ENCODE results near the gene TCEANC.
"Not testable (repeated sequence)": the region's sequence is repeated elsewhere in the genome, so short reads cannot be mapped to it uniquely, and the experiment has no call there.

The TCEANC gene

DNA sequence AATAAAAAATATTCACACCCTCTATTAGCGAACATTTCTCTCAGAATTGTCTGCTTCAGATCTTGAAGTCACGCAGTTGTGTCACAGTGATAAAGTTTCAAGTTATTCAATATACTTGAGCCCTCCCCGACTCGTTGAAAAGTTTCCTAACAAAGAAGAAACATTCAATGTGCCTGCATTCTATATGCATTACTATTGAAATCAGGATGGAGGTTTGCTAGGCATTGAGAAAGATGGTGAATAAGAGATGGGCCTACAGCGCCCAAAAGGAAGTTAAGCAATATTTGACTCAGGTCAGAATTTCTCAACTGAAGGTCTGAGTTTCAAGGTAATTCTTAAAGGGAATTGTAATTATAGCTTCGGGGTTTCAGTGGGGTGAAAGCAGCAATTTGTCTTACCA, 6.1 kb downstream of the TCEANC start:
- peak; percentile 50 for DNase-seq

DNA sequence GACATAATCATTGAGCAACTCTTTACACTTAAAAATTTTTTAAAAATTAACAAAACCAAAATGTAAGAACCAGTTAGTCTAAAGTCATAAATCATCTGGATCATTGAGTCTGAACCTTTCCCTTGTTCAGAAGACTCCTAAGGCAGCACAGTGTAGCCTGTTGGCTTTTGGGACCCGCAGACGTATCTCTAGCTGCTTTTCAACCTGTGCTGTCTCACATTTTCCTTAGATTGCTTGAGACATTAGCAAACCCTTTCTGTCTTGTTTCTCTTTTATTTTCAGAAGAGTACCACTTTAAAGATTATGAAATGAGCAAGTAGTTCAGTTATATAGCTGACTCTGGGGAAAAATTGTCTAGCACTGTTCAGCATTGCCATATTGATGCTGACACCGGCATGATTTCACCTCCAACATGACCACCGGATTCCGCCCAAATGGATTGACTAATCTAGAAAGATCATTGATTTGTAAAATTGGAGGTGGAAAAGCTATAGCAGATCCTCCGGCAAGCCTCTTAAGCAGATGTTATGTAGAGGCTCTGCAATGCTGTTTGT, 8.9 kb downstream of the TCEANC start:
- peak; percentile 45 for DNase-seq

DNA sequence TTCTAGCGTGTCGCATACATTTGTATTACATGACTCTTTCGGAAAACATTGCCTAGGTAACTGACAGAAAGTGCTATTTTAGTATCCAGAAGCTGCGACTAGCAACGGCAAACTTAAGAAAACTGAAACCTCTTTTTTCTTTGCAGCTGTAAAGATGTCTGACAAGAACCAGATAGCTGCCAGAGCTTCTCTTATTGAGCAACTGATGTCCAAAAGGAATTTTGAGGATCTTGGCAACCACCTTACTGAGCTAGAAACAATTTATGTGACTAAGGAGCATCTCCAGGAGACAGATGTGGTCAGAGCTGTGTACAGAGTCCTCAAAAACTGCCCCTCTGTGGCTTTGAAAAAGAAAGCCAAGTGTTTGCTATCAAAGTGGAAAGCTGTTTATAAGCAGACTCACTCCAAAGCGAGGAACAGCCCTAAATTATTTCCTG, 9.4 kb downstream of the TCEANC start:
- no peak for DNase-seq

DNA sequence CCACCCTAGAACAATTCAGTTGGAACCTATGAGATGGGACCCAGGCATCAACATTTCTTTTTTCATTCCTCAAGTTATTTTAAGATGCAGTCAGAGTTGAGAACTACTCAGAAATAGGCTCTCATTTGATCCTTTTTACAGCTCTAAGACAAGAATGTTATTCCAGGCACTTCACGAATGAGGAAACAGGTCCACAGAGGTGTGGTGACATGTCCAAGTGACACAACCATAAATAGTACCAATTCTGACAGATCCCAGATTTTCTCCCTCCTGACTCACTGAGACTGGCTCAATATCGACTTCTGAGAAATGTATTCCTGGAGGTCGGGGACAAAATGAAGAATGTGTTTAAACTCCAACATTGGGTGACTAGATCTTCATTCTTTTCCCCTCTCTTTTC, 11.1 kb downstream of the TCEANC start:
- peak; percentile 12 for DNase-seq

DNA sequence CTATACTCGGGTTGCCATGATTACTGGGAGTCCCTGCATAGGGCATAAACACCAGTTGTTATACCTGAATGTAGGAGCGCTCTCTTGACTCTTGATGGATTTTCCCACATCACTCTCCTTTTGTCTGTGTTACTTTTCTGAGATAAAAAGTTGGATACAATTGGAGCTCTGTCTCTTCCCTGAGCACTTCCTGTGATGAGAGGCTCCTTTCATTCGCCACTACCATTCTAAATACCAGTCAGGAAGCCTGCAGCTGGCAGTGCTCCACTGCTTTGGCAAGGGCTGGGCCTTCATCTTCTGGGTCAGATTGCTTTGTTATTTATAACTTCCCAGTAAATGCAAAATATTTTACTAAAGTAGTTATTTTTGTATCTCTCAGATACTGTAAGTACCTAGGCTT, 13.9 kb downstream of the TCEANC start:
- no peak for DNase-seq

DNA sequence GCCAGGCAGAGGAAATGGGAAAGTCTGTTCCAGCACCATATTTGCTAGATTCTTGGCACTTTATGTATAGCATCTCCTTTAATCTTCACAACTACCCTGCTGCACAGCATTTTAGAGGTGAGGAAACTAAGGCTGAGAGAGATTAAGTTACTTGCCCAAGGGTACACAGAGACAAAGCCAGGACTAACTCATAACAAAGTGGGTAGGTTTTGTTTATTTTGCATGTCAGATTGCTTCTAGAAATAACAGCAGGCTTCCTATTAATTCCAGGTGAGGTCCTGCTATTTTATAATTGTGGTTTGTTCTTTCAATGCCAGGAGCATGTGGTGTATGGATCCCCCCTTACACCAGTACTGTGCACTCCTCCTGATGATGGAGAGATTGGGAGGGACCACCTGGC, 15.0 kb downstream of the TCEANC start:
- DNase-seq, result no peak

DNA sequence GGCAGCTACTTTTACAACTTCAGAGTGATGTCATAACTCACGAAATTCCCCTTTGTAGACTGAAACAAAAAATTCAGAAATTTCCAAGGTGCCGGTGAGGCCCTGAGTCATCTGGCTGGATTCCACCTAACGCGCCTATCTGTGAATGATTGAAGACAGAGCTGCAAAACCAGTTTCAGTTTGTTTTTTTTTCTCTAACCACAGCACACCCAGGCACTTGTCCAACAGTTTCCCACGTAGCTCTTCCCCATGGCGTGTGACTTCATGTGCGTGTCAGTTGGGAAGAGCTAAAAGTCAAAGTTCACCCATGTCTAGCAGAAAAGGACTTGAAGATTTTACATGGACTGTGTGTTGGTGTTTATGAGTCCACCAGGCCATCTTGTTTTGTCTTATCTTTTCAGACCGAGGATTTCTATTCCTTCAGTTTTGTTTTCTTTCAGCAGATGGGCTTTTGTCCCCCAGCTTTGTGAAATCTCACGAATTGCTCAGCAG, 16.4 kb downstream of the TCEANC start:
- DNase-seq, result peak; percentile 83

DNA sequence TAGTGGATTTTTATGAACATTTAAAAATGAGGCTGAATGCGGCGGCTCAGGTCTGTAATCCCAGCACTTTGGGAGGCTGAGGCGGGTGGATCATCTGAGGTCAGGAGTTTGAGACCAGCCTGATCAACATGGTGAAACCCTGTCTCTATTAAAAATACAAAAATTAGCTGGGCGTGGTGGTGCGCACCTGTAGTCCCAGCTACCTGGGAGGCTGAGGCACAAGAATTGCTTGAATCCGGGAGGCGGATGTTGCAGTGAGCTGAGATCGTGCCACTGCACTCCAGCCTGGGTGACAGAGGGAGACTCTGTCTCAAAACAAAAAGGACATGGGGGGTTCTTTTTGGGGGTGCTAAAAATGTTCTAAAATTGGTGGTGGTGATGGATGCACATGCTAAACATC, 16.8 kb downstream of the TCEANC start:
- not testable (repeated sequence) for DNase-seq

DNA sequence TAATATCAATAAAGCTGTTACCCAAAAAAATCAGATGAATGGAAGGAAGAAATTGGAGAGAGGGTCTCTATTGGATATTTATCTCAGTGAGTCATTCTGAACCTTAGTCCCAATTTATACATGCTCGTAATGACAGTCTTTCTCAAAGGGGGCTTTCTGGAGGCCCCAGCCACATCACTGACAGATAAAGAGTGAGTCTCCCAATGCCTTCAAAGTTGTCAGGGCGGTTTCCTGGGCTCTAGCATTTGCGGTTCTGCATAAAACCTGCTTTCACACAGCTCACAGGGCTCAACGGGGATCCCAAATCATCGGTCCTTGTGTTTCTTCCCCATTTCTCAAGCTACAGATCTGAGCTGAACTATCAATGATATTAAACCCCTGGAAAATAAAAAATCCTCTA, 17.3 kb downstream of the TCEANC start:
- DNase-seq, result no peak

DNA sequence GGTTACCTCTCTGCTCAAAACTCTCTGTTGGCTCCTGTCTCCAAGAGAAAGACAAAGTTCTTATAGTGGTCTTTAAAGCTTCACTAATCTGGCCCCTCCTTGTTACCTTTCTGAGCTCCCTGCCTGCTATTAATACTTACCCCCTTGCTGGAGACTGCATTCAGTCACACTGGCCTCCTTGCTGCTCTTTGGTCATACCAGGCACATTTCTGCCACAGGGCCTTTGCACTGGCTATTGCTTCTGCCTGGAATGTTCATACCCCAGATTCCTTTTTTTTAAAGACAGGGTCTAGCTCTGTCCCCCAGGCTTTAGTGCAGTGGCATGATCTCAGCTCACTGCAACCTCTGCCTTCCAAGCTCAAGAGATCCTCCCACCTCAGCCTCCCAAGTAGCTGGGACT, 20.1 kb downstream of the TCEANC start:
- DNase-seq, result no peak

DNA sequence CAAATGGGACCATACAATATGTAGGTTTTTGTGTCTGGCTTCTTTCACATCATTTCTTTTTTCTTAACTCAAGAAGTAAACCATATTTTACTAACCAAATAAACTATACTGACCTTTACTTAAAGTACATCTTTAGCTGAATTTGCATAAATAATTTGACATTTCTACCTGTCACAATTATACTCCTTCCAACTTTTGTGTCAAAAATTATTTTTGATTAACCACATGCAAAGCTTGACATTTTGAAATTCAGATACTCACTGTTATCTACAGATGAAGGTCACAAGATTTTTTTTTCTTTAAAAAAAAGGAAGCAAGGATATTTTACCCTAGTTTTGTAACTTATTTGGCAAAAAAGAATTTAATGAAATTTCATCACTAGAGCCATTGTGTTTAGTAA, 23.9 kb downstream of the TCEANC start:
- no peak for DNase-seq

DNA sequence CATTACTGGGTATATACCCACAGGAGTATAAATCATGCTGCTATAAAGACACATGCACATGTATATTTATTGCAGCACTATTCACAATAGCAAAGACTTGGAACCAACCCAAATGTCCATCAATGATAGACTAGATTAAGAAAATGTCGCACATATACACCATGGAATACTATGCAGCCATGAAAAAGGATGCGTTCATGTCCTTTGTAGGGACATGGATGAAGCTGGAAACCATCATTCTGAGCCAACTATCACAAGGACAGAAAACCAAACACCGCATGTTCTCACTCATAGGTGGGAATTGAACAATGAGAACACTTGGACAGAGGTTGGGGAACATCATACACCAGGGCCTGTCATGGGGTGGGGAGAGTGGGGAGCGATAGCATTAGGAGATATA, 26.8 kb downstream of the TCEANC start:
- not testable (repeated sequence) for DNase-seq

DNA sequence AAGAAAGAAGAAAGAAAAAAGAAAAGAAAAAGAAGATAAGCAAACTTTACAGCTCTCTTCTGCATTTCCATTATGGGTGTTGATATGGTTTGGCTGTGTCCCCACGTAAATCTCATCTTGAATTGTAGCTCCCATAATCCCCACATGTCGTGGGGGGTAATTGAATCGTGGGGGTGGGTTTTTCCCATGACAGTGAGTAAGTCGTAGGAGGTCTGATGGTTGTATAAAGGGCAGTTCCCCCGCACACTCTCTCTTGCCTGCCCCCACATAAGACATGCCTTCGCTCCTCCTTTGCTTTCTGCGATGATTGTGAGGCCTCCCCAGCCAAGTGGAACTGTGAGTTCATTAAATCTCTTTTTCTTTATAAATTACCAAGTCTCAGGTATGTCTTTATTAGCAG, 28.7 kb downstream of the TCEANC start:
- no peak for DNase-seq

DNA sequence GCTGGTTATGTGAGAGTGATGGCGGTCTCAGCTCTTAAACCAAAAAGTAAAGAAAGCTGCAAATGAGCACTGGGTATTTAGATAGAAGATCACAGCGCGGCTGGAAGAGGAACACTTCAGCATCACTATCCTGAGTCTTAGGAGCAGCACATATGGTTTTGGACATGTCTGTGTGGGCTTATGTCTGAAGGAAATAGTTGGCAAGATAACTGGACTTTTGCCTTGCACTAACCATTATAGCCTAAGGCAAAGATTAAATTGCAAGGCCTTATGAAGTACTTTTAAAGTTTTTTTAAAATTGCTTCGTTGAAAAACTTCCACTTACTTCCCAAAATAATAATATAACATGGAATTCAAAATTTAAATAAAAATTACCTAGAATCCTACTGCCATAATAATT, 31.4 kb downstream of the TCEANC start:
- no peak for DNase-seq

DNA sequence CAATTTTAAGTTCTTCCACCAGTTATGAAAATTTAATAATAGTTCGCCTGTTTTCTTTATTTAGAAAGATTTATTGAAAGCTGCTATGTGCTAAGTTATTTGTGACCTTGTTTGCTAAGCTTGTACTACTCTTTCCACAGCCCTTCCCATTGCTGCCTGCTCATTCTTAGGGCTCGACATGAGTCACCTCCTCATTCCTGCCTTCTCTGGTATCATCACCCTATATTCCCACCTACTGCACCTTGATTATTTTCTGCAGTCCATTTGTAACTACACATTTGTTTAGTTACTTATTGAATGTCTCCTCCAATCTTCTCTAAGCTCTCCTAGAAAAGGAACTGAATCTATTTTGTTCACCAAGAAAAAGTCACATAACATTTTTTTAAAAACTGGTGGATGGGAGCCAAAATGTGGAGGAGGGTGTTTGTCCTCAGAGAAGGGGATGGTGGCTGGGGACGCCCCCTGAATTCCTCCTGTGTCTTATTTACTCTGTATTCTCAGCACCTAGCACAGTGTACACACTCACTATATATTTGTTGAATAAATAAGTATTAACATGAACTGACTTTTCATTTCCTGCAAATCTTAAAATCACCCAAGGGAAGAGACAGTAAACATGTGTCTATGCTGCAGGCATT, 32.3 kb downstream of the TCEANC start:
- no peak for DNase-seq

DNA sequence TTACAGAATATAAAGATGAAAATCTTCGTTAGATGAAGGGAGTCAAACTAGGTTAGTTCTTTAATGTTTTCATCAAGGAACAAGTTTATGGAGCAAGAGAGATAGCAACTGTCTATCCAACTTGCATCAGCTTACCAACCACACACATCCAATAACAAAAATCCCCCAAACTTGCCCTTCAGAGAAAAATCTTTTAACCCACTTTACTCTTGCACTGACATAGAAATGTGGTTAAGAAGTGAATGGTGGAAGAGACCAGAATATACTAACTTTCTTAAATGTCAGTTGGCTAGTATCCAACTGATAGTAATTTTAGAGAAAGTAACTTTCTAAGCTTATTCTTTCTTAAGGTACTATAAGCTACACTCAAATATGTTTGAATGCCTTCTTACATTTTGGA, 34.3 kb downstream of the TCEANC start:
- no peak for DNase-seq

DNA sequence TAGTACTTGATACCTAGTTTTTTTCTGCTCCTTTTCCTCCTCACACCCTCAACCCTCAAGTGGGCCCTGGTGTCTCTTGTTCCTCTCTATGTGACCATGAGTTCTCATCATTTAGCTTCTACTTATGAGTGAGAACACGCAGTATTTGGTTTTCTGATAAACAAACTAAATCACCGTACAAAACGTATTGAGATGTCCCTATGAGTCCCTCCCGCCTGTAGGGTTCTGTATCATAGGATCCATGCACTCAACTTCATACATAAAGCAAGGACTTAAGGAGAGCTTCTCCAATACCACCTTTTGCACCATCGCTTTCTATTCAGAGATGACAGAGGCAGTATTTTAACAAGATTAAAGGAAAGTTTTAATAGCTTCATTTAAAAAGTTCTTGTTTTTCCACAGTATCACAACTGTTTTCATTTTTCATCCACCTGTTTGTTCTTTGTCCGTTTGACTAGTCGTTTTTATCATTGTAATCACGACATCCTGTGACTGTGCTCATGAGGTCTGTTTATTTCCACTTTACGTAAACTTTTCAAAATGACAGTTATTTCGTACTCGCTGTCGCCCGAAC, 35.5 kb downstream of the TCEANC start:
- no peak for DNase-seq

DNA sequence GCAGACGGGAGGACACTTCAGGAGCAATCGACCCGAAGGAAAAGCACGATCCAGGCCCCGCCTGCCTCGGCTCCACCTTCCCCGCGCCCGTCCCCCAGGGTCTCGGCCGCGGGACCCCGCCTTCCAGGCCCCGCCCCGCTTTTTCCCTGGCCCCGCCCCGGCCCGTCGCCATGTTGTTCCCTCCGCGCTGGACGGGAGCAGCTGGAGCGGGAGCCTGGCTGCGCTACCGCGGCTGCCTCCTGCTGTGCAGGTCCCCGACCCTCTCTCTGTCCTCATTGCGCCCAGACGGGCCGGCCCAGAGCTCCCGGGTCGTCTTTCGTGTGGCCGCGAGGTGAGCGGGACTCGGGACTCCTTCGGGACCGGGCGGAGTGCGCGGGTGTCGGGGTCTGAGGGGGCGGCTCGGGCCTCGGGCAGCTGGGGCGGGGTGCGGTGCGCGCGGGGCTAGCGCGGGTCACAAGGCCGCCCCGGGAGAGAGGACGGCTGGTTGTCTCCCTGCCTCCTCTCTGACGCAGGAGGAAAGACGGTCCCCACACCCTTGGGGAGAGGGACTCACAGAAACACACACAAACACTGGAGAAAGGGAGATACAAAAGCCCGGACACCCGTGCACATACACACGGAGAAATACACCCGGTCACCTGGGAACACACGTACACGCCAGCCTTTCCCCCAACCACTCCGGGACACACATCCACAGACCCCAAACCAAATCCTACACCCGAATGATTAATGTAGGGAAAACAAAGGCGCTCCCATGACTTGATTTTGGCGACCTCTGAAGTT, 36.2 kb downstream of the TCEANC start, which contains the start of gene RAB9A:
TSS of gene RAB9A (plus strand) at position 171 of the 783 bp plus-strand sequence. CDS start 19,619 bp downstream, outside the sequence.
- peak; percentile 84 for DNase-seq

DNA sequence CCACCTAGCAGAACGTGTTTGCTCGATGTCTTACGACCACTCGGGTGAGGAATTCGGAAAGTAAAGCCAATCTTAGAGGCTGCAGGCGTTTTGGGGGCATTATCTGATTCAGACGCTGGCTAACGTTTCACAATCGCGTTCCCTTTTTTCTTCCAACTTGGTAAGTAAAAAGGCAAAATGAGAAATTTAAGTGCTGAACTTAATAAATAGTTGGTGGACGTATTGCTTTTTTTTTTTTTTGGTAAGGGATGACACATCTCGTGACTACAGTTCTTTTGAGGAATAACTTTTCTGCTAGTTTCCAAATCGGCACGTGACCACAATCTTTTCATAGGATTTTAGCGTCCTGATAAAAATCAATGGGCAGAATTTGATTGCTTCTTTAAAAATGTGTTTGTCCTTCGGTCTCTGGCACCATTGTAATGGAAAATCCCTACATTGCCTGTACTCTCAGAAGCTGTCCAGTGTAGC, 36.8 kb downstream of the TCEANC start:
- peak; percentile 44 for DNase-seq

DNA sequence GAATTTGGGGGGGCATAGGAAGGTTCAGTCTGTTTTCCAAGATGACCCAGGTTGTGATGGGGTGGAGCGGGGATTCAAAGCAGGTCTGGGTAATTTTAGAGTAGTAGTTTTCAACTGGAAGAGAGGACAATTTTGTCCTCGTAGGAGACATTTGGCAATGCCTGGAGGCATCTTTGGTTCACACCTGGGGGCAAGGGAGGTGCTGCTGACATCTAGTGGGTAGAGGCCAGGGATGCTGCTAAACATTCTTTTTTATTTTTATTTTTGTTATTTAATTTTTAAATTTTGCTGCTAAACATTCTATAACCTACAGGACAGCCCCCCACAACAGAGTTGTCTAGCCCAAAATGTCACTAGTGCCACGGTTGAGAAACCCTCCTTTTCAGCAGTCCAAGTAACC, 37.9 kb downstream of the TCEANC start:
- DNase-seq, result no peak

DNA sequence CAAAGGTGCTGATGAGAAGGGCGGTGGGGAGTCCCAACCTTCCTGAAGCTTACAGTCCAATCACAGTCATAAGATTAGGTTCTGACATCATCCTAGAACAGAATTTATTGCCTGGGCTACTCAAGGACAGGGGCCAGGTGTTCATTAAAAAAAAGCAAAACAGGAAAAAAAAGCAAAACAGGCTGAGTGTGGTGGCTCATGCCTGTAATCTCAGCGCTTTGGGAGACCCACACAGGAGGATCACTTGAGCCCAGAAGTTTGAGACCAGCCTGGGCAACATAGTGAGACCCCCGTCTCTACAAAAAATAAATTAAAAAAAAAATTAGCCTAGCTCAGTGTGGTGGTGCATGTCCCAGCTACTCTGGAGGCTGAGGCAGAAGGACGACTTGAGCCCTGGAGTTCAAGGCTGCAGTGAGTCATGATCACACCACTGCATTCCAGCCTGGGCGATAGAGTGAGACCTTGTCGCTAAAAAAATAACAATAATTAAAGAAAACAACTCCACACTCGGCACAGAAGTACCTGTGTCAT, 39.0 kb downstream of the TCEANC start:
- DNase-seq, result no peak

DNA sequence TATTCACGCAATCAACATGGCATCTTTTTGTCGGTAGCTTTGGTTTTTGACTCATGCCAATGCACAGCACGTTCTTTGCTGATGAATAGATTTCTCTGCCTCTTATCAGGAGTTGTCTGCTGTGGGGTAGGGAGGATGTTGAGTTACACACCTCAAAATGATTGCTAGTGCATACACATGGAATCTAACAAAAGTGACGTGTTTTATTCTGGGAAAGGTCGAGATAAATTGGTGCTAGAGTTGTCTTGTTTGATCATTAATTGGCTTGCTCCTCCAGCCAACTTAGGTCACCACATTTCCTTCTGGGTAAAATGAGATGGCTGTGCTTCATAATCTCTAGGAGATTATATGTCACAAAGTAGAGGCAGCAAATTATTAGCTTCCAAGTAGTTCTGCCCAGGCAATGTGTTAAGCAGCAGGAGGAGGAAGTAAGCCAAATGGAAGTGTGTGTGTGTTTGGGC, 39.9 kb downstream of the TCEANC start:
- no peak for DNase-seq

DNA sequence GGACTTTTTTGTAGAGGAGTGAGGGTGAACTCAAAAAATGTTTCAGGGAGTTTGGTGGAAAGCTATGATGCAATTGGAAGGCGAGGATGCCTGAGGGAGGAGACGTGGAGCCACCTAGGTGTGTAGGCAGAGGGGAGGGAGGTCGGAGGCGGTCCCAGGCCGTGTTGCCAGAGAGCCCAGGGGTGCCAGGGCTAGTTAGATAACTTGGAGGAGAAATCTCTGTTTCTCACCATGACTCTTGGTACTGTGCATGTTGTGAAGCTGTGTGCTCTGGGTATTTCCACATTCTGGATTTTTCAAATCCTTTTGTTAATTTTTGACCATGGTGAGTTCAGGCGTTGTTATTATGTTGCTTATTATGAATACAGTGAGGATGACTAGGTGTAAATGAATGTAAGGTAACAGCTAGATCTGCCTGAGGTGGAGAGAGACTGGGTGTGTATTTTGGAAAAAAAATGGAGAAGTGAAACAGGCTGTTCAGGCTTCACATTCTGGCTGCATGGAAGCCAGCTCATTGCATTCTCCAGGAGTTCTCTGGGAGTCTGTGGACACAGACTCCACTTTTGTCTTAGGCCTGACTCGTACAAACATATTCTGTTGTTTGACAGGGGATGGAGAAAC, 40.5 kb downstream of the TCEANC start:
- peak; percentile 37 for DNase-seq
